SK-N-SH (cell line): Measurements from ENCODE around the gene ADK. TPM values are rescaled to one million over a fixed set of nuclear protein-coding genes. Genes with fewer than 3 reads are reported as not detected.

Source experiments
- CTCF ChIA-PET: fragments of 300-600, 350-600 bp; formaldehyde crosslinking; extraction: SDS; loops from one replicate; lab custom pipeline; 2021; lab: Yijun Ruan, JAX
- POLR2A ChIA-PET: fragments of 350-600 bp; sonication (Branson Sonifier 250); formaldehyde crosslinking; extraction: SDS; loops from one replicate; lab custom pipeline; 2020; ENCODE audit warnings: antibody characterized with exemption, inconsistent platforms; lab: Yijun Ruan, JAX
- DNase-seq: peaks from one replicate; pipeline ENCODE4 v3.0.0; 2012
- H2AFZ ChIP-seq: fragments of 200-600 bp; sonication (generic); 2 replicates; pipeline ENCODE4 v1.8.1; 2016; ENCODE audit warnings: antibody characterized with exemption, mild to moderate bottlenecking, low read depth
- H3F3A ChIP-seq: fragments of 200-600 bp; sonication (generic); replicated peaks from 2 replicates; pipeline ENCODE3; 2016; ENCODE audit warnings: antibody characterized with exemption, mild to moderate bottlenecking; ENCODE audit not compliant: insufficient read depth
- H3K27ac ChIP-seq, 2 experiments: fragments of 200-500 bp in 1 of 2; fragments of 200-600 bp in 1 of 2; sonication (Bioruptor generic) in 1 of 2; sonication (generic), shearing (Covaris generic) in 1 of 2; 2 replicates each; pipeline versions ENCODE4 v1.5.1 to v1.6.1; 2014 to 2016; ENCODE audit warnings: low read depth in 2 of 2, inconsistent platforms in 1 of 2, low read length in 1 of 2, mild to moderate bottlenecking in 1 of 2, mixed read lengths in 1 of 2
- H3K27me3 ChIP-seq: fragments of 200-600 bp; sonication (generic), shearing (Covaris generic); 2 replicates; pipeline ENCODE4 v1.6.1; 2016; ENCODE audit warnings: mixed run types; ENCODE audit not compliant: insufficient read depth
- H3K36me3 ChIP-seq, 2 experiments: fragments of 200-500 bp in 1 of 2; fragments of 200-600 bp in 1 of 2; sonication (Bioruptor generic) in 1 of 2; sonication (generic) in 1 of 2; replicated peaks in 1 of 2; 2 replicates each; pipeline versions ENCODE3 to v1.5.1; 2014 to 2016; ENCODE audit warnings: low read length in 1 of 2, mild to moderate bottlenecking in 1 of 2; ENCODE audit not compliant: insufficient read depth in 2 of 2, control insufficient read depth in 1 of 2
- H3K4me1 ChIP-seq, 2 experiments: fragments of 200-500 bp in 1 of 2; fragments of 200-600 bp in 1 of 2; sonication (Bioruptor generic) in 1 of 2; sonication (generic), shearing (Covaris generic) in 1 of 2; 2 replicates each; pipeline versions ENCODE4 v1.5.1 to v1.6.1; 2014 to 2016; ENCODE audit warnings: low read depth in 1 of 2, low read length in 1 of 2, mixed run types in 1 of 2; ENCODE audit not compliant: insufficient read depth in 2 of 2, control insufficient read depth in 1 of 2
- H3K4me2 ChIP-seq: fragments of 200-600 bp; sonication (generic), shearing (Covaris generic); 2 replicates; pipeline ENCODE4 v1.6.1; 2017; ENCODE audit warnings: mixed run types
- H3K4me3 ChIP-seq, 2 experiments: fragments of 200-500 bp in 1 of 2; fragments of 200-600 bp in 1 of 2; sonication (Bioruptor generic) in 1 of 2; sonication (generic), shearing (Covaris generic) in 1 of 2; 2 replicates each; pipeline versions ENCODE4 v1.5.1 to v1.8.1; 2014 to 2016; ENCODE audit warnings: low read depth in 2 of 2, inconsistent platforms in 1 of 2, low read length in 1 of 2, mild to moderate bottlenecking in 1 of 2, mixed read lengths in 1 of 2, moderate library complexity in 1 of 2
- H3K79me2 ChIP-seq: fragments of 200-600 bp; sonication (generic); 2 replicates; pipeline ENCODE4 v1.8.1; 2017; ENCODE audit warnings: mild to moderate bottlenecking; ENCODE audit not compliant: insufficient read depth
- H3K9ac ChIP-seq: fragments of 200-600 bp; sonication (generic); 2 replicates; pipeline ENCODE4 v1.6.1; 2017; ENCODE audit warnings: mixed run types
- H3K9me2 ChIP-seq: fragments of 200-600 bp; sonication (generic); 2 replicates; pipeline ENCODE4 v1.6.1; 2017; ENCODE audit warnings: mixed run types
- H3K9me3 ChIP-seq: fragments of 200-600 bp; sonication (generic); 2 replicates; pipeline ENCODE4 v1.6.1; 2017; ENCODE audit warnings: mixed run types, mild to moderate bottlenecking, moderate library complexity
- H4K20me1 ChIP-seq: fragments of 200-600 bp; sonication (generic); 2 replicates; pipeline ENCODE4 v1.6.1; 2017; ENCODE audit warnings: mild to moderate bottlenecking, mixed run types; ENCODE audit not compliant: insufficient read depth
- CTCF ChIP-seq: fragments of 200-600 bp; sonication (generic); IDR thresholded peaks from 2 replicates; pipeline ENCODE4 v1.6.1; 2017; ENCODE audit warnings: antibody characterized with exemption, mild to moderate bottlenecking, moderate library complexity
- EP300 ChIP-seq, 2 experiments: IDR thresholded peaks; 2 replicates each; pipeline versions ENCODE4 v1.4.0 to v1.6.1; 2012; ENCODE audit warnings: borderline replicate concordance in 1 of 2, low read depth in 1 of 2, low read length in 1 of 2
- EZH2phosphoT487 ChIP-seq: fragments of 200-600 bp; sonication (generic); IDR thresholded peaks from 2 replicates; pipeline ENCODE4 v1.6.1; 2017; ENCODE audit warnings: low read depth, mixed run types, mild to moderate bottlenecking, antibody characterized with exemption, moderate library complexity, borderline replicate concordance
- FOSL2 ChIP-seq: IDR thresholded peaks from 2 replicates; pipeline ENCODE4 v1.4.0; 2012; ENCODE audit warnings: low read depth, mild to moderate bottlenecking, moderate library complexity, borderline replicate concordance
- FOXJ3 ChIP-seq: sonication (generic); formaldehyde crosslinking; IDR thresholded peaks from 2 replicates; pipeline ENCODE4 v1.5.1; 2020; ENCODE audit warnings: mild to moderate bottlenecking, missing genetic modification reagents
- FOXM1 ChIP-seq: IDR thresholded peaks from 2 replicates; pipeline ENCODE4 v1.4.0; 2012; ENCODE audit warnings: low read depth, mild to moderate bottlenecking
- GATA2 ChIP-seq: sonication (generic); formaldehyde crosslinking; IDR thresholded peaks from 2 replicates; pipeline ENCODE4 v1.5.0; 2020; ENCODE audit warnings: mild to moderate bottlenecking, missing genetic modification reagents
- JUND ChIP-seq: IDR thresholded peaks from 2 replicates; pipeline ENCODE4 v1.4.0; 2012
- MAX ChIP-seq: IDR thresholded peaks from 2 replicates; pipeline ENCODE4 v1.4.0; 2012; ENCODE audit warnings: low read depth
- MEF2A ChIP-seq: IDR thresholded peaks from 2 replicates; pipeline ENCODE4 v1.4.0; 2012; ENCODE audit warnings: low read depth, borderline replicate concordance
- MXI1 ChIP-seq: IDR thresholded peaks from 2 replicates; pipeline ENCODE4 v1.6.1; 2012; ENCODE audit warnings: mild to moderate bottlenecking, low read depth, low read length, improper control_type of control experiment
- PBX3 ChIP-seq: IDR thresholded peaks from 2 replicates; pipeline ENCODE4; 2012
- RCOR1 ChIP-seq: fragments of 150-350 bp; IDR thresholded peaks from 2 replicates; pipeline ENCODE4 v1.6.1; 2017; ENCODE audit warnings: antibody characterized with exemption, low read length
- RFX5 ChIP-seq: IDR thresholded peaks from 2 replicates; pipeline ENCODE4 v1.6.1; 2012; ENCODE audit warnings: mild to moderate bottlenecking, improper control_type of control experiment, low read length
- RXRA ChIP-seq: IDR thresholded peaks from 2 replicates; pipeline ENCODE4 v1.4.0; 2012; ENCODE audit warnings: low read depth, mild to moderate bottlenecking, borderline replicate concordance
- SIN3A ChIP-seq: IDR thresholded peaks from 2 replicates; pipeline ENCODE4 v1.6.1; 2012; ENCODE audit warnings: low read depth, mild to moderate bottlenecking, low read length, moderate library complexity, borderline replicate concordance
- TAF1 ChIP-seq: IDR thresholded peaks from 2 replicates; pipeline ENCODE4 v1.6.1; 2012; ENCODE audit warnings: low read depth, mild to moderate bottlenecking, low read length, moderate library complexity, borderline replicate concordance
- USF1 ChIP-seq: IDR thresholded peaks from 2 replicates; pipeline ENCODE4 v1.4.0; 2012; ENCODE audit warnings: low read depth, borderline replicate concordance
- YY1 ChIP-seq: IDR thresholded peaks from 2 replicates; pipeline ENCODE4 v1.4.0; 2012; ENCODE audit warnings: low read depth, mild to moderate bottlenecking
- ZBTB33 ChIP-seq: IDR thresholded peaks from 2 replicates; pipeline ENCODE4 v1.4.0; 2012; ENCODE audit warnings: low read depth, borderline replicate concordance
- WGBS: methylation state at CpG from one replicate; pipeline ENCODE4 v1.1.6; 2017; ENCODE audit warnings: low lambda C conversion rate; 5-methylcytosine and 5-hydroxymethylcytosine counted together
- polyA plus RNA-seq, 3 experiments: library from polyadenylated mRNA; depleted of rRNA; stranded (reverse); fragments of >200 nt; gene quantifications; 2 replicates each; pipeline ENCODE4 v1.2.3, GENCODE V29; 2012

ADK gene
- polyA plus RNA-seq, 1 of the 3 experiments (the other 2 are of a cell fraction) = 25.1 TPM

GRCh38 chr10:74634995-74635536 lies 484.0 kb downstream of the ADK start:
- Histone ChIP-seq H3K27me3 (no peaks in the 10 kb centered on the region), H3K4me1 (peaks cover 0 to 1% of the 10 kb centered on the region in 2 experiments; a peak in 2 of 4 replicates), H3K9me2 (no peaks in the 10 kb centered on the region), H2AFZ (no peak overlapping the region), H3K9me3 (peaks cover 16% of the 10 kb centered on the region), H3K4me3 (no peak overlapping the region), H3F3A (peaks cover 6% of the 10 kb centered on the region), H3K27ac (no peak overlapping the region), H4K20me1 (no peaks in the 10 kb centered on the region), H3K9ac (no peak overlapping the region), H3K36me3 (peaks cover 3 to 39% of the 10 kb centered on the region in 2 experiments), H3K79me2 (no peaks in the 10 kb centered on the region), H3K4me2 (no peak overlapping the region)
- no peak for TF ChIP-seq MXI1
- TF ChIP-seq EZH2phosphoT487 = no peak
- TF ChIP-seq TAF1 = no peak
- TF ChIP-seq FOXJ3 = no peak
- TF ChIP-seq RFX5 = no peak
- TF ChIP-seq RCOR1 = no peak
- TF ChIP-seq USF1 = no peak
- TF ChIP-seq FOSL2 = no peak
- TF ChIP-seq GATA2 (CRISPR knock-in tag) = no peak
- TF ChIP-seq CTCF = no peak
- no peak for TF ChIP-seq YY1
- no peak for TF ChIP-seq FOXM1
- POLR2A ChIA-PET = no interaction called here
- no peak for DNase-seq
- CTCF ChIA-PET = no interaction called here

GRCh38 chr10:74635655-74636054 lies 484.6 kb downstream of the ADK start:
- H2AFZ ChIP-seq = no peak overlapping the region
- no peaks in the 10 kb centered on the region for H3K79me2 ChIP-seq
- peaks cover 3 to 39% of the 10 kb centered on the region in 2 experiments for H3K36me3 ChIP-seq
- ChIA-PET CTCF (interaction anchor here (1.2 kb wide), 1 partner anchor 216 kb away, joined by 3 read pairs; no protein-coding TSS in a partner anchor), POLR2A (no interaction called here)
- H3K27me3 ChIP-seq = no peaks in the 10 kb centered on the region
- peaks cover 0 to 3% of the 10 kb centered on the region in 2 experiments; a peak in 1 of 4 replicates for H3K4me1 ChIP-seq
- no peak overlapping the region for H3K4me3 ChIP-seq
- H3K4me2 ChIP-seq = no peak overlapping the region
- peaks cover 5% of the 10 kb centered on the region for H3F3A ChIP-seq
- H3K9ac ChIP-seq = no peak overlapping the region
- peaks cover 16% of the 10 kb centered on the region for H3K9me3 ChIP-seq
- no peak for DNase-seq
- H3K27ac ChIP-seq = no peak overlapping the region
- no peaks in the 10 kb centered on the region for H3K9me2 ChIP-seq
- no peaks in the 10 kb centered on the region for H4K20me1 ChIP-seq
- WGBS = 92% methylated on average over 4 of the region's 4 CpGs
- TF ChIP-seq JUND = no peak
- TF ChIP-seq TAF1 = no peak
- TF ChIP-seq PBX3 = no peak
- TF ChIP-seq SIN3A = no peak
- TF ChIP-seq RFX5 = no peak
- TF ChIP-seq MAX = no peak
- no peak for TF ChIP-seq RXRA
- no peak for TF ChIP-seq MEF2A
- TF ChIP-seq USF1 = no peak
- TF ChIP-seq ZBTB33 = no peak
- no peak for TF ChIP-seq MXI1
- TF ChIP-seq EP300 (IDR thresholded peaks at IDR 0.05; ENCODE audit: borderline replicate concordance in 1 of 2, low read depth in 1 of 2, low read length in 1 of 2) = no peak
